Gastroesophageal sphincter (tissue), 4 donors: ENCODE results near the gene SLC30A2. TPM values are rescaled to one million over a fixed set of nuclear protein-coding genes. Genes with fewer than 3 reads are reported as not detected.

Source experiments
- ATAC-seq: fragments of 150-250 bp; one replicate; pipeline ENCODE4 v1.9.1; 2016; ENCODE audit warnings: mild to moderate bottlenecking, moderate library complexity
- H3K27ac ChIP-seq, 4 donors: fragments of 200-600 bp; sonication (generic) in 3 of 4; 1 replicate in 3 of 4; 2 replicates in 1 of 4; pipeline ENCODE4 v1.5.1; 2016 to 2019
- H3K27me3 ChIP-seq: fragments of 200-600 bp; sonication (generic); one replicate; pipeline ENCODE4 v1.5.1; 2019
- H3K36me3 ChIP-seq, 2 donors: fragments of 200-600 bp; sonication (generic); one replicate each; pipeline ENCODE4 v1.5.1; 2019; ENCODE audit warnings: control low read depth in 1 of 2
- H3K4me1 ChIP-seq, 3 donors: fragments of 200-600 bp; sonication (generic); 1 replicate in 2 of 3; 2 replicates in 1 of 3; pipeline ENCODE4 v1.5.1; 2016 to 2019; ENCODE audit warnings: control low read depth in 2 of 3
- H3K4me3 ChIP-seq, 2 donors: fragments of 200-600 bp; sonication (generic); one replicate each; pipeline ENCODE4 v1.5.1; 2019; ENCODE audit warnings: mild to moderate bottlenecking in 1 of 2, moderate library complexity in 1 of 2
- H3K9me3 ChIP-seq, 3 donors: fragments of 200-600 bp; sonication (generic); one replicate each; pipeline ENCODE4 v1.5.1; 2017 to 2019; ENCODE audit warnings: control low read depth in 2 of 3
- EP300 ChIP-seq: sonication (generic); formaldehyde crosslinking; IDR thresholded peaks from one replicate; pipeline ENCODE4 v1.6.1; 2017; ENCODE audit warnings: antibody characterized with exemption, mild to moderate bottlenecking
- POLR2A ChIP-seq, 2 donors: fragments of 450-650 bp; IDR thresholded peaks; one replicate each; pipeline ENCODE4 v1.6.1; 2017; ENCODE audit warnings: antibody characterized with exemption in 2 of 2, mild to moderate bottlenecking in 2 of 2, moderate library complexity in 1 of 2
- POLR2AphosphoS5 ChIP-seq: sonication (generic); formaldehyde crosslinking; IDR thresholded peaks from one replicate; pipeline ENCODE4 v1.6.1; 2017; ENCODE audit warnings: antibody characterized with exemption
- WGBS, 2 donors: methylation state at CpG; one replicate each; pipeline ENCODE4 v1.1.5; 2018; ENCODE audit warnings: low coverage in 1 of 2; 5-methylcytosine and 5-hydroxymethylcytosine counted together
- total RNA-seq, 4 donors: library from RNA; depleted of rRNA; stranded (reverse); fragments of >200 nt; gene quantifications; one replicate each; pipeline ENCODE4 v1.1.0, GENCODE V29; 2016
- TF ChIP-seq, protein P1 (sequence below), 4 experiments: fragments of 200-600 bp in 2 of 4; fragments of 450-650 bp in 2 of 4; sonication (generic) in 1 of 4; IDR thresholded peaks; one replicate each; pipeline ENCODE4 v1.5.1; 2017 to 2019; ENCODE audit warnings: antibody characterized with exemption in 4 of 4, mild to moderate bottlenecking in 2 of 4, moderate library complexity in 2 of 4

The SLC30A2 gene
- total RNA-seq, 4 donors from 2014 or later, result not detected

DNA sequence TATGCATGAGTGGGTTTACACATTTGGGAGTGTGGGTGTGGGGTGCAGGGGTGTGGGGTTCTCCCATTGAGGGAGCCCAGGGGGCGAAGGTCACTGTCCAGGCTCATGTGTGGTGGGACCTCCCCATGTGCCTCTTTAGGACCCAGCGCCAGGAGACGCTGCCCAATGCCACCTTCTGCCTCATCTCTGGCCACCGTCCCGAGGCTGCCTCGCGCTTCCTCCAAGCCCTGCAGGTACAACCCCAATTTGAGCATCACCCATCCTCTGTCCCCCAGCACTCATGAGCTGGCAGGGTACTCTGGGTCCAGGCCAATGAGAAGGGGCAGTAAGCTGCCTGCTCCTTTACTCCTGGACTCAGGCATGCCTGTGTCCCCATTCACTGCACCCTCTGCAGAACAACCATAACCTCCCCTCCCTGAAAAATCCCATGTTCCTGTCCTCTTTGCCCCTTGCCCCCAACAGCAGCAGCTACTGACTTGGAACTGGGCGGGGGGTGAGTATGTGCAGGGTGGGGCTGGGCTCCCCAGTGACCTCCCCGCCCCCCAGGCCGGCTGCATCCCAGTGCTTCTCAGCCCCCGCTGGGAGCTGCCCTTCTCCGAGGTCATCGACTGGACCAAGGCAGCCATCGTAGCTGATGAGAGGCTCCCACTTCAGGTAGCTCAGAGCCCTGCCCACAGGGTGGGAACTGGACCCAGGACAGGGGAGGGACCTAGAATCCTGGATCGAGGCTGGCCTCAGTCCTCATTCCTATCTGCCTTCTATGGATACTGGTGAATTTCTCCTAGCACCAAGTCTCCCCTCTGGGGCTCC is 16.7 kb downstream of the SLC30A2 start:
- WGBS, 2 donors, result 89 to 96% methylated on average over 5 of the region's 15 CpGs
- TF ChIP-seq, protein P1, sequence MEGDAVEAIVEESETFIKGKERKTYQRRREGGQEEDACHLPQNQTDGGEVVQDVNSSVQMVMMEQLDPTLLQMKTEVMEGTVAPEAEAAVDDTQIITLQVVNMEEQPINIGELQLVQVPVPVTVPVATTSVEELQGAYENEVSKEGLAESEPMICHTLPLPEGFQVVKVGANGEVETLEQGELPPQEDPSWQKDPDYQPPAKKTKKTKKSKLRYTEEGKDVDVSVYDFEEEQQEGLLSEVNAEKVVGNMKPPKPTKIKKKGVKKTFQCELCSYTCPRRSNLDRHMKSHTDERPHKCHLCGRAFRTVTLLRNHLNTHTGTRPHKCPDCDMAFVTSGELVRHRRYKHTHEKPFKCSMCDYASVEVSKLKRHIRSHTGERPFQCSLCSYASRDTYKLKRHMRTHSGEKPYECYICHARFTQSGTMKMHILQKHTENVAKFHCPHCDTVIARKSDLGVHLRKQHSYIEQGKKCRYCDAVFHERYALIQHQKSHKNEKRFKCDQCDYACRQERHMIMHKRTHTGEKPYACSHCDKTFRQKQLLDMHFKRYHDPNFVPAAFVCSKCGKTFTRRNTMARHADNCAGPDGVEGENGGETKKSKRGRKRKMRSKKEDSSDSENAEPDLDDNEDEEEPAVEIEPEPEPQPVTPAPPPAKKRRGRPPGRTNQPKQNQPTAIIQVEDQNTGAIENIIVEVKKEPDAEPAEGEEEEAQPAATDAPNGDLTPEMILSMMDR (IDR thresholded peaks at IDR 0.05), result no peak
- TF ChIP-seq POLR2A (IDR thresholded peaks at IDR 0.05), result no peak
- no peak for TF ChIP-seq EP300
- no peak for TF ChIP-seq POLR2AphosphoS5
- H3K27ac ChIP-seq, result no peak overlapping the region

GRCh38 chr1:26028490-26028980 is 17.4 kb downstream of the SLC30A2 start:
- Histone ChIP-seq H3K27me3 (peaks cover 10% of the 10 kb centered on the region), H3K4me1 (no peaks in the 10 kb centered on the region), H3K27ac (no peak overlapping the region), H3K9me3 (no peaks in the 10 kb centered on the region), H3K4me3 (no peak overlapping the region), H3K36me3 (no peaks in the 10 kb centered on the region)
- no peak for ATAC-seq
- 80% methylated on average over 2 of the region's 8 CpGs; no CpG with 5 or more reads in 1 of the 2 donors for WGBS, 2 donors
- TF ChIP-seq POLR2AphosphoS5 (no peak), POLR2A (IDR thresholded peaks at IDR 0.05) (no peak), EP300 (no peak)
- TF ChIP-seq, protein P1 (IDR thresholded peaks at IDR 0.05), result no peak

More for the DNA sequence above, 16.7 kb downstream of the SLC30A2 start:
- ATAC-seq, result no peak
- no peaks in the 10 kb centered on the region for H3K4me1 ChIP-seq
- H3K4me3 ChIP-seq, result no peak overlapping the region
- peaks cover 13% of the 10 kb centered on the region for H3K27me3 ChIP-seq
- no peaks in the 10 kb centered on the region for H3K9me3 ChIP-seq
- no peaks in the 10 kb centered on the region for H3K36me3 ChIP-seq

GRCh38 chr1:26027716-26028489 is 18.0 kb downstream of the SLC30A2 start:
- no peak overlapping the region for H3K27ac ChIP-seq
- no peak for ATAC-seq
- H3K4me3 ChIP-seq, result no peak overlapping the region
- WGBS, 2 donors, result 17 to 31% methylated on average over 2 of the region's 3 CpGs
- H3K36me3 ChIP-seq, result no peaks in the 10 kb centered on the region
- no peaks in the 10 kb centered on the region for H3K4me1 ChIP-seq
- H3K27me3 ChIP-seq, result peaks cover 4% of the 10 kb centered on the region
- TF ChIP-seq EP300 (no peak), POLR2A (IDR thresholded peaks at IDR 0.05) (no peak), POLR2AphosphoS5 (no peak)
- TF ChIP-seq, protein P1 (IDR thresholded peaks at IDR 0.05), result no peak
- H3K9me3 ChIP-seq, result no peaks in the 10 kb centered on the region

DNA sequence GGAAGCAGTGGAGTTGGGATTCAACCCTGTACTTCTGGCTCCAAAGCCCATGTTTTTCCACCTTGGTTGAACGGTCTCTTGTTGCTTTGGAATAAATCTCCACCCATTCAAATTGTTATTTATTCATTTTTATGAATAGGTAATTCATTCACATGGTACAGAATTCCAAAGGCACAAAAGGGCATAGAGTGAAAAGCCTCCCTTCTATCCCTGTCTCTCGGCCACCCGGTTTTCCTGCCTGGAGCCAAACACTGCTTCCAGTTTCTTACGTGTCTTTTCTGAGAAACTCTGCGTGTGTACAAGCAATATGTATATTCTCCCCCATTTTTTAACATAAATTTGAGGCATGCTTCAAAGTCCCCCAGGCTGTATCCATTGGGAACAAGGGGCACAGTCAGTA is 20.4 kb downstream of the SLC30A2 start:
- Histone ChIP-seq H3K4me1 (peaks cover 0 to 18% (median 0%) of the 10 kb centered on the region in 3 donors), H3K36me3 (no peaks in the 10 kb centered on the region), H3K4me3 (no peak overlapping the region), H3K9me3 (no peaks in the 10 kb centered on the region), H3K27ac (no peak overlapping the region), H3K27me3 (no peaks in the 10 kb centered on the region)
- ATAC-seq, result no peak
- 57 to 80% methylated on average over 4 to 5 of the region's 5 CpGs for WGBS, 2 donors
- TF ChIP-seq POLR2A (IDR thresholded peaks at IDR 0.05), result no peak
- no peak for TF ChIP-seq EP300
- TF ChIP-seq POLR2AphosphoS5, result no peak
- TF ChIP-seq, protein P1 (IDR thresholded peaks at IDR 0.05), result no peak
